OCI-LY7 (cell line): ENCODE measurements around the gene FAM171A1. TPM values are rescaled to one million over a fixed set of nuclear protein-coding genes. Genes with fewer than 3 reads are reported as not detected.
"Not testable (repeated sequence)": the region's sequence is repeated elsewhere in the genome, so short reads cannot be mapped to it uniquely, and the experiment has no call there.

ENCODE experiments used
- BruUV-seq: library from RNA; stranded (reverse); fragments of 400-500 nt; replicated peaks from 2 replicates; lab custom pipeline; 2021; lab: Mats Ljungman, UMichigan
- CTCF ChIA-PET: fragments of 300-600 bp; sonication (Branson Sonifier 250); formaldehyde crosslinking; loops from one replicate; lab custom pipeline; 2022; ENCODE audit warnings: antibody characterized with exemption; ENCODE audit not compliant: unreplicated experiment; lab: Charles Lee
- POLR2A ChIA-PET: fragments of 300-600 bp; sonication (Branson Sonifier 250); formaldehyde crosslinking; loops from one replicate; lab custom pipeline; 2022; ENCODE audit warnings: antibody characterized with exemption; lab: Charles Lee
- DNase-seq: peaks from one replicate; pipeline ENCODE4 v3.0.0-alpha.2; 2015; ENCODE audit warnings: low spot score
- H2AFZ ChIP-seq: fragments of 200-600 bp; sonication (generic), shearing (Covaris generic); 2 replicates; pipeline ENCODE4 v1.6.1; 2014; ENCODE audit warnings: mild to moderate bottlenecking, antibody characterized with exemption, low read length, moderate library complexity
- H3K27ac ChIP-seq: fragments of 200-600 bp; sonication (generic); 2 replicates; pipeline ENCODE4 v1.5.1; 2014; ENCODE audit warnings: mixed run types, low read depth, mild to moderate bottlenecking, moderate library complexity, low read length, inconsistent platforms; ENCODE audit not compliant: poor library complexity, severe bottlenecking
- H3K36me3 ChIP-seq: fragments of 200-600 bp; sonication (generic); 2 replicates; pipeline ENCODE4 v1.6.1; 2014; ENCODE audit warnings: mild to moderate bottlenecking, antibody characterized with exemption, low read length, moderate library complexity, mixed read lengths; ENCODE audit not compliant: insufficient read depth
- H3K4me1 ChIP-seq: fragments of 200-600 bp; sonication (generic); 2 replicates; pipeline ENCODE4 v1.5.1; 2014; ENCODE audit warnings: mild to moderate bottlenecking, low read length; ENCODE audit not compliant: insufficient read depth, poor library complexity, severe bottlenecking
- H3K4me2 ChIP-seq: fragments of 200-600 bp; sonication (generic); 2 replicates; pipeline ENCODE4 v1.6.1; 2014; ENCODE audit warnings: mild to moderate bottlenecking, low read length
- H3K4me3 ChIP-seq: fragments of 200-600 bp; sonication (generic); 2 replicates; pipeline ENCODE4 v1.5.1; 2014; ENCODE audit warnings: mild to moderate bottlenecking, low read depth, low read length; ENCODE audit not compliant: poor library complexity, severe bottlenecking
- H3K79me2 ChIP-seq: fragments of 200-600 bp; sonication (generic); 2 replicates; pipeline ENCODE4 v1.6.1; 2016; ENCODE audit warnings: low read depth, mild to moderate bottlenecking, low read length, moderate library complexity, mixed read lengths; ENCODE audit not compliant: insufficient read depth
- H3K9me2 ChIP-seq: fragments of 200-600 bp; sonication (generic); 2 replicates; pipeline ENCODE4 v1.6.1; 2016; ENCODE audit warnings: mild to moderate bottlenecking, low read length, mixed read lengths; ENCODE audit not compliant: insufficient read depth
- H3K9me3 ChIP-seq: fragments of 200-600 bp; sonication (generic); 2 replicates; pipeline ENCODE4 v1.6.1; 2014; ENCODE audit warnings: mild to moderate bottlenecking, mixed run types, low read length, mixed read lengths
- H4K20me1 ChIP-seq: fragments of 200-600 bp; sonication (generic); 2 replicates; pipeline ENCODE4 v1.6.1; 2014; ENCODE audit warnings: mild to moderate bottlenecking, antibody characterized with exemption, low read length, moderate library complexity, mixed read lengths; ENCODE audit not compliant: insufficient read depth
- CTCF ChIP-seq: fragments of 200-600 bp; sonication (generic); conservative IDR thresholded peaks from 2 replicates; pipeline ENCODE4 v1.5.1; 2014; ENCODE audit warnings: mild to moderate bottlenecking, antibody characterized with exemption, low read length, moderate library complexity, mixed read lengths
- EZH2phosphoT487 ChIP-seq: fragments of 200-600 bp; sonication (generic); IDR thresholded peaks from 2 replicates; pipeline ENCODE4 v1.6.1; 2018; ENCODE audit warnings: low read depth, borderline replicate concordance, mild to moderate bottlenecking, mixed run types, antibody characterized with exemption, low read length, moderate library complexity, mixed read lengths
- intact Hi-C: fragments of 100-400 bp; cut with micrococcal nuclease; formaldehyde crosslinking; loops from one replicate; pipeline ENCODE4 v1.10.0; 2022; ENCODE audit not compliant: unreplicated experiment
- total RNA-seq, 2 experiments: library from RNA; depleted of rRNA in 1 of 2; stranded (reverse); fragments of >200 nt in 1 of 2; shearing (Covaris generic) in 1 of 2; gene quantifications; 2 replicates each; pipeline ENCODE4 v1.2.3, GENCODE V29; 2014 to 2022

Gene FAM171A1
- total RNA-seq, 2 experiments from 2014 or later = not detected

DNA sequence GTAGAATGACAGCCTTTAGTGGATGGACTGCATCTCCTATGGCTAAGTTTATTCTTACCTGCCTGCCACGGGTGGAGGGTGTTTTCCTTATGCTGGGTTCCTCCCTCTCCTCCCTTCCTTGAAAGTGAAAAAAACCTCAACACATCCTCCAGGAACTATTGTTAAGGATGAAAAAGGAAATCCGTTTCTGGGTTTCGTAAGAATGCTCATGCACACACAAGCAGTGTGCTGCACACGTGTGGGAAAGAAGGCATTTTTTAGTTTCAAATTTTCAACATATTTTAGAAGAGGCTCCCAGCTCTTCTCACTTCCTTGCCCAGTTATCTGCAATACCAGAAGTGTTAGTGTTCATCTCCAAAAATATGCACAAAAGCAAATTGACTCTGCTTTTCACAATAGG lies 90.6 kb downstream of the FAM171A1 start:
- ChIA-PET POLR2A (no interaction called here), CTCF (no interaction called here)
- Histone ChIP-seq H4K20me1 (no peaks in the 10 kb centered on the region), H3K27ac (no peak overlapping the region), H3K9me3 (no peaks in the 10 kb centered on the region), H3K4me2 (no peak overlapping the region), H3K9me2 (no peaks in the 10 kb centered on the region), H3K4me1 (no peaks in the 10 kb centered on the region), H2AFZ (no peak overlapping the region), H3K36me3 (no peaks in the 10 kb centered on the region), H3K79me2 (no peaks in the 10 kb centered on the region), H3K4me3 (no peak overlapping the region)
- intact Hi-C loops = no loop called here
- BruUV-seq = no TSS peak
- TF ChIP-seq EZH2phosphoT487 (no peak), CTCF (no peak)
- no peak for DNase-seq

- no peaks in the 10 kb centered on the region for H3K4me1 ChIP-seq
- no peak overlapping the region for H3K4me3 ChIP-seq
- intact Hi-C loops = no loop called here
- CTCF ChIA-PET = no interaction called here
- no peaks in the 10 kb centered on the region for H3K9me3 ChIP-seq
- no peak overlapping the region for H3K27ac ChIP-seq
- no peaks in the 10 kb centered on the region for H4K20me1 ChIP-seq
- no TSS peak for BruUV-seq
- H3K9me2 ChIP-seq = no peaks in the 10 kb centered on the region
- no peaks in the 10 kb centered on the region for H3K36me3 ChIP-seq
- TF ChIP-seq CTCF (no peak), EZH2phosphoT487 (no peak)
- no peak overlapping the region for H2AFZ ChIP-seq
- H3K4me2 ChIP-seq = no peak overlapping the region
- POLR2A ChIA-PET = no interaction called here
- H3K79me2 ChIP-seq = no peaks in the 10 kb centered on the region
- DNase-seq = no peak
Measured at GRCh38 chr10:15279236-15279635, 91.9 kb downstream of the FAM171A1 start.

DNA sequence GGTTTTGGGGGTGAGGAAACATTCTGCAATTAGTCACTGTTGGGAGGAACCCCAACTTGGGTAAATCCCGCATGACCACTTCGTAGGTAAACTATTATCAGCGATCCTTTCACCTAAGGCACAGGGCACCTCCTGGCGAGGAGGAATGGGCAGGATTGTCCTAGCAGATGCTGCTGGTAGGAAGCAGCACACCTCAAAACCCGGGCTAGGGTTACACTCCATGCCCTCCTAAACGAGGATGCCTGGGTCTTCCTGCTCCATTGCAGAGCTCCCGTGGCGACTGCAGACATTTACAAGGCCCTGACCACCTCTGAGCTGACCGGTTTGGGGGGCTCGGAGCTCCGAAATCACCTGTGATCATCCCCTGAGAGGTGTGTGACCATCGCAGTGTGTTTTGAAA lies 92.3 kb downstream of the FAM171A1 start:
- Histone ChIP-seq H2AFZ (no peak overlapping the region), H3K36me3 (no peaks in the 10 kb centered on the region), H3K27ac (no peak overlapping the region), H4K20me1 (no peaks in the 10 kb centered on the region), H3K9me2 (no peaks in the 10 kb centered on the region), H3K79me2 (no peaks in the 10 kb centered on the region), H3K4me1 (no peaks in the 10 kb centered on the region), H3K4me2 (no peak overlapping the region), H3K4me3 (no peak overlapping the region), H3K9me3 (no peaks in the 10 kb centered on the region)
- TF ChIP-seq EZH2phosphoT487 = no peak
- ChIA-PET POLR2A (no interaction called here), CTCF (no interaction called here)
- BruUV-seq = no TSS peak
- intact Hi-C loops = no loop called here
- DNase-seq = no peak

GRCh38 chr10:15276039-15276438 lies 95.0 kb downstream of the FAM171A1 start:
- H3K4me2 ChIP-seq, POLR2A ChIA-PET, H2AFZ ChIP-seq, H3K4me1 ChIP-seq, H3K36me3 ChIP-seq, CTCF ChIA-PET, H3K79me2 ChIP-seq, DNase-seq, H3K9me2 ChIP-seq, H3K4me3 ChIP-seq, H3K9me3 ChIP-seq, H4K20me1 ChIP-seq, H3K27ac ChIP-seq, intact Hi-C loops, BruUV-seq: not testable (repeated sequence)

DNA sequence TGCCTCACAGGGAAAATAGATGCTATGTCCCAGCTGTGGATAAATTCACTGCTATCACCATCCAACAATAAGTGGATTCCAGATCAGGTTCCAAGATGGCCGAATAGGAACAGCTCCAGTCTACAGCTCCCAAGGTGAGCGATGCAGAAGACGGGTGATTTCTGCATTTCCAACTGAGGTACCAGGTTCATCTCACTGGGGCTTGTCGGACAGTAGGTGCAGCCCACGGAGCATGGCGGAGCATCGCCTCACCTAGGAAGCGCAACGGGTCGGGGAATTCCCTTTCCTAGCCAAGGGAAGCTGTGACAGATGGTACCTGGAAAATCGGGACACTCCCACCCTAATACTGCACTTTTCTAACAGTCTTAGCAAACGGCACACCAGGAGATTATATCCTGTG lies 101.3 kb downstream of the FAM171A1 start:
- H2AFZ ChIP-seq, POLR2A ChIA-PET: not testable (repeated sequence)

More for the DNA sequence above, 101.3 kb downstream of the FAM171A1 start:
- H3K36me3 ChIP-seq, H3K79me2 ChIP-seq, DNase-seq, intact Hi-C loops, H3K27ac ChIP-seq, H3K4me2 ChIP-seq, H4K20me1 ChIP-seq, BruUV-seq, H3K4me3 ChIP-seq, H3K4me1 ChIP-seq, H3K9me3 ChIP-seq, H3K9me2 ChIP-seq: not testable (repeated sequence)
- CTCF ChIA-PET = interaction anchor here (0.6 kb wide), 1 partner anchor 81 kb away, joined by 3 read pairs; no protein-coding TSS in a partner anchor
